ENCODE data around the gene PIGW.

PIGW gene

GRCh38 chr17:36546418-36547093 is 11.8 kb downstream of the PIGW start:
- peak; percentile 12 for DNase-seq

GRCh38 chr17:36547776-36548175 is 13.0 kb downstream of the PIGW start:
- DNase-seq: no peak

GRCh38 chr17:36550491-36551417 is 16.0 kb downstream of the PIGW start:
- DNase-seq: no peak

GRCh38 chr17:36553459-36553858 is 18.7 kb downstream of the PIGW start:
- DNase-seq: no peak

GRCh38 chr17:36566081-36566480 is 31.3 kb downstream of the PIGW start:
- DNase-seq: no peak

GRCh38 chr17:36575028-36575427 is 40.2 kb downstream of the PIGW start:
- DNase-seq: no peak

- no peak for DNase-seq
Measured at GRCh38 chr17:36576793-36577192, 42.0 kb downstream of the PIGW start.

GRCh38 chr17:36578671-36579070 is 43.9 kb downstream of the PIGW start:
- DNase-seq: no peak

- no peak for DNase-seq
Measured at GRCh38 chr17:36583787-36584186, 49.0 kb downstream of the PIGW start.

- no peak for DNase-seq
Measured at GRCh38 chr17:36586138-36586537, 51.4 kb downstream of the PIGW start.

All from EL (cell line).